Adrenal gland (tissue), 12 donors: ENCODE results near the gene SMNDC1. TPM values are rescaled to one million over a fixed set of nuclear protein-coding genes. Genes with fewer than 3 reads are reported as not detected.

Source experiments
- DNase-seq, 7 donors: peaks; one replicate each; pipeline ENCODE4 v3.0.0-alpha.2; 2019 to 2020
- H3K27ac ChIP-seq, 5 donors: fragments of 200-600 bp; sonication (generic) in 4 of 5; 1 replicate in 3 of 5; 2 replicates in 2 of 5; pipeline versions ENCODE4 v1.5.1 to v1.8.0; 2016 to 2020; ENCODE audit warnings: mild to moderate bottlenecking in 1 of 5
- H3K27me3 ChIP-seq: fragments of 200-600 bp; 2 replicates; pipeline ENCODE4 v1.8.0; 2021
- H3K36me3 ChIP-seq, 2 donors: fragments of 200-600 bp; replicated peaks in 1 of 2; 1 replicate in 1 of 2; 2 replicates in 1 of 2; pipeline versions ENCODE4 v1.5.1 to v1.8.0; 2018 to 2022
- H3K4me1 ChIP-seq, 2 donors: fragments of 200-600 bp; replicated peaks in 1 of 2; 1 replicate in 1 of 2; 2 replicates in 1 of 2; pipeline versions ENCODE4 v1.5.1 to v1.8.0; 2018 to 2021
- H3K4me3 ChIP-seq, 4 donors: fragments of 200-600 bp; sonication (generic) in 3 of 4; one replicate each; pipeline ENCODE4 v1.5.1; 2016 to 2018
- H3K9me3 ChIP-seq, 3 donors: fragments of 200-600 bp; sonication (generic) in 1 of 3; replicated peaks in 1 of 3; 1 replicate in 2 of 3; 2 replicates in 1 of 3; pipeline versions ENCODE4 v1.5.1 to v1.8.0; 2016 to 2021
- POLR2A ChIP-seq, 2 donors: fragments of 450-650 bp; IDR thresholded peaks; one replicate each; pipeline ENCODE4 v1.6.1; 2017; ENCODE audit warnings: antibody characterized with exemption in 2 of 2, mild to moderate bottlenecking in 2 of 2, moderate library complexity in 1 of 2
- whole genome bisulfite sequencing, 4 donors: extraction: QIAGEN DNeasy Blood & Tissue Kit in 2 of 4; methylation state at CpG; one replicate each; pipeline versions ENCODE4 v1.1.5 to v1.1.7; 2013 to 2017; 5-methylcytosine and 5-hydroxymethylcytosine counted together
- intact Hi-C, 2 donors: fragments of 100-400 bp; cut with DNase I; formaldehyde crosslinking; loops; one replicate each; pipeline versions ENCODE4 v1.14.1 to v1.15.0; 2022 to 2023
- polyA plus RNA-seq, 3 donors: library from polyadenylated mRNA; stranded (reverse); fragments of 200-250 nt in 2 of 3; fragments of 350-450 nt in 1 of 3; fragmentation: Illumina TruSeq in 1 of 3; extraction: RNeasy Lipid Tissue Mini Kit (QIAGEN cat#74804) in 1 of 3; gene quantifications; one replicate each; pipeline ENCODE4 v1.2.3, GENCODE V29; 2013 to 2014
- total RNA-seq, 9 donors: library from RNA; depleted of rRNA in 4 of 9; stranded (reverse); fragments of >200 nt in 4 of 9; fragments of 120-200 nt in 1 of 9; fragmentation: NEBNext Ultra II Directional in 1 of 9; extraction: Animal tissue kit (Norgen Biotek cat#: 25700) in 1 of 9; gene quantifications; one replicate each; pipeline versions ENCODE4 v1.1.0 to v1.2.4, GENCODE V29; 2013 to 2023
- TF ChIP-seq, protein P1 (sequence below), 6 experiments: fragments of 450-650 bp in 4 of 6; fragments of 200-600 bp in 2 of 6; sonication (generic) in 1 of 6; IDR thresholded peaks; 1 replicate in 5 of 6; 2 replicates in 1 of 6; pipeline versions ENCODE4 v1.5.1 to v1.8.0; 2016 to 2021; ENCODE audit warnings: antibody characterized with exemption in 6 of 6, mild to moderate bottlenecking in 2 of 6, moderate library complexity in 1 of 6
- donor health status: healthy with polysubstance abuse.
- donor health status: Bipolar disorder and iron deficiency.
- donor health status: DM: yes; HTN: yes; CAD: no.
- donor health status: DM: no; HTN: no; CAD: no.
- donor health status: DM: no; HTN: no; CAD: no.
- donor health status: DM: yes; HTN: yes; CAD: no.

Gene SMNDC1
- total and polyA plus RNA-seq, 12 donors = 3.7 to 34.4 (median 9.9) TPM

DNA sequence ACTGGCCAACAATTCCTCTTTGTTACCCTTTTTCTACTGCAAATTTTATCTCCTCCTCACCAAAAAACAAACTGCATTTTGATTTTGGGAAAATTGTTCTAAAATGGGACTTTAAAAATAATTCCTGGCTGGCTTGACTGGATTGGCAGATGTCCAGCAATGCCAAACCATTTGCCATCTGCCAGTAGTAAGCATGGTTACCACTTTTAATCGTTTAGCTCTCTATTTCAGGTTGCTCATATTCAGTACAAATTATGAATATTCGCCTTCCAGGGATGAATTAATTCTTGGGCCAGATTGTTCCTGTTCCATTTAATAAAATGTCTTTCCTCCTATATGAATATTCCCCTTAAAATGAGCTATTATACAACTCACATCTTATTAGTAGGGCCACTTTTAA lies 35.7 kb downstream of the SMNDC1 start:
- Histone ChIP-seq H3K27me3 (no peaks in the 10 kb centered on the region), H3K4me3 (peak overlapping the region in 1 of 4 donors; percentile 51), H3K36me3 (no peaks in the 10 kb centered on the region), H3K4me1 (peaks cover 27 to 45% of the 10 kb centered on the region in 2 donors), H3K27ac (peak overlapping the region; percentile 5 to 76 (median 52)), H3K9me3 (no peaks in the 10 kb centered on the region)
- no peak for TF ChIP-seq POLR2A (IDR thresholded peaks at IDR 0.05)
- TF ChIP-seq, protein P1, sequence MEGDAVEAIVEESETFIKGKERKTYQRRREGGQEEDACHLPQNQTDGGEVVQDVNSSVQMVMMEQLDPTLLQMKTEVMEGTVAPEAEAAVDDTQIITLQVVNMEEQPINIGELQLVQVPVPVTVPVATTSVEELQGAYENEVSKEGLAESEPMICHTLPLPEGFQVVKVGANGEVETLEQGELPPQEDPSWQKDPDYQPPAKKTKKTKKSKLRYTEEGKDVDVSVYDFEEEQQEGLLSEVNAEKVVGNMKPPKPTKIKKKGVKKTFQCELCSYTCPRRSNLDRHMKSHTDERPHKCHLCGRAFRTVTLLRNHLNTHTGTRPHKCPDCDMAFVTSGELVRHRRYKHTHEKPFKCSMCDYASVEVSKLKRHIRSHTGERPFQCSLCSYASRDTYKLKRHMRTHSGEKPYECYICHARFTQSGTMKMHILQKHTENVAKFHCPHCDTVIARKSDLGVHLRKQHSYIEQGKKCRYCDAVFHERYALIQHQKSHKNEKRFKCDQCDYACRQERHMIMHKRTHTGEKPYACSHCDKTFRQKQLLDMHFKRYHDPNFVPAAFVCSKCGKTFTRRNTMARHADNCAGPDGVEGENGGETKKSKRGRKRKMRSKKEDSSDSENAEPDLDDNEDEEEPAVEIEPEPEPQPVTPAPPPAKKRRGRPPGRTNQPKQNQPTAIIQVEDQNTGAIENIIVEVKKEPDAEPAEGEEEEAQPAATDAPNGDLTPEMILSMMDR (IDR thresholded peaks at IDR 0.05) = no peak
- intact Hi-C loops = loop anchor here in 1 of 2 donors (5.0 kb wide), 1 partner anchor 42 kb away; no protein-coding TSS in a partner anchor
- WGBS, 4 donors = 46 to 60% (median 56%) methylated on average over 2 of the region's 2 CpGs
- peak in 1 of 7 donors; percentile 13 for DNase-seq

DNA sequence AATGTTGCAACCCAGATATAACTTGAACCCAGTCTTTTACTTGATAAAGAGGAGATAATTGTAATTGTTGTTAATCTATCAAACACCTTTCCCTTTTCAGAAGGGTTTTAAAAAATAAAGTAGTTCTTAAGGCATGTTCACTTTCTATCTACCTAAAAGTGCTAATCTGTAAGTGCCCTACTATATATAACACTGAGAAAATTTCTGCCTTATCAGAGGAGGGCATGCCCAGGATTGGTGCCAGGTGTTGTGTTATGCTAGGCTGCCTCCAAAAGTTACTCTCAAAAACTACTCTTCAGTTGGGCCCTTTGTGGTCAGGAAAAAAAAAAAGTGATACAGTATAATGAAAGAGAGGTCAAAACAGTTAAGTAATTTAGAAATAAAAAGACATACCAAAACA lies 36.3 kb downstream of the SMNDC1 start:
- intact Hi-C loops = loop anchor here in 1 of 2 donors (5.0 kb wide), 1 partner anchor 41 kb away; no protein-coding TSS in a partner anchor
- Histone ChIP-seq H3K4me3 (no peak overlapping the region), H3K4me1 (peaks cover 27 to 43% of the 10 kb centered on the region in 2 donors)

DNA sequence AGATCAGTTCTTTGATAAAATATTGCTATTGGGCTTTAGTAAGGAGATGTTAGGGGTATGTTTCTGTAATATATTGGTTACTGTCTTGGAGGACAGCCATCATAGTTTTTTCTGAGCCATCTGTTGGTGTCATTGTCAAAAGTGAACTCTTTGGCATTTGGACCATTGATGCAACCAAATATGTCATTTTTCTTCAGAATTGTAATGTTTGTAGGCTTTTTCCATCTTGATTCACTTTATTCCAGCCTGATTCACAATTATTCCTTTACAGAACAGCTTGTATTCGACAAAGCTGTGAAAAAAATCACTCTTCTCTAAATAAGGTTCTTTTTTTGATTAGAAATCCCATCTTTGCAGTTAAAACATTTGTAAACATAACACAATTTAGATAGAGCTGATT lies 37.4 kb downstream of the SMNDC1 start:
- intact Hi-C loops = loop anchor here in 1 of 2 donors (5.0 kb wide), 1 partner anchor 40 kb away; no protein-coding TSS in a partner anchor
- no peak overlapping the region for H3K4me3 ChIP-seq
- DNase-seq = no peak
- H3K36me3 ChIP-seq = no peaks in the 10 kb centered on the region
- no peak overlapping the region for H3K27ac ChIP-seq
- peaks cover 27 to 45% of the 10 kb centered on the region in 2 donors for H3K4me1 ChIP-seq
- H3K9me3 ChIP-seq = no peaks in the 10 kb centered on the region
- TF ChIP-seq POLR2A (IDR thresholded peaks at IDR 0.05) = no peak
- TF ChIP-seq, protein P1 (IDR thresholded peaks at IDR 0.05) = no peak
- no peaks in the 10 kb centered on the region for H3K27me3 ChIP-seq
- 93 to 100% (median 97%) methylated on average over 1 of the region's 1 CpG for WGBS, 4 donors

More for the DNA sequence above, 36.3 kb downstream of the SMNDC1 start:
- H3K27ac ChIP-seq = peak overlapping the region in 3 of 5 donors; percentile 8 to 66 (median 38)
- TF ChIP-seq, protein P1 (IDR thresholded peaks at IDR 0.05) = no peak
- no peak for TF ChIP-seq POLR2A (IDR thresholded peaks at IDR 0.05)
- peak in 2 of 7 donors; percentile 25 to 26 for DNase-seq
- H3K9me3 ChIP-seq = no peaks in the 10 kb centered on the region
- no peaks in the 10 kb centered on the region for H3K27me3 ChIP-seq
- no peaks in the 10 kb centered on the region for H3K36me3 ChIP-seq

DNA sequence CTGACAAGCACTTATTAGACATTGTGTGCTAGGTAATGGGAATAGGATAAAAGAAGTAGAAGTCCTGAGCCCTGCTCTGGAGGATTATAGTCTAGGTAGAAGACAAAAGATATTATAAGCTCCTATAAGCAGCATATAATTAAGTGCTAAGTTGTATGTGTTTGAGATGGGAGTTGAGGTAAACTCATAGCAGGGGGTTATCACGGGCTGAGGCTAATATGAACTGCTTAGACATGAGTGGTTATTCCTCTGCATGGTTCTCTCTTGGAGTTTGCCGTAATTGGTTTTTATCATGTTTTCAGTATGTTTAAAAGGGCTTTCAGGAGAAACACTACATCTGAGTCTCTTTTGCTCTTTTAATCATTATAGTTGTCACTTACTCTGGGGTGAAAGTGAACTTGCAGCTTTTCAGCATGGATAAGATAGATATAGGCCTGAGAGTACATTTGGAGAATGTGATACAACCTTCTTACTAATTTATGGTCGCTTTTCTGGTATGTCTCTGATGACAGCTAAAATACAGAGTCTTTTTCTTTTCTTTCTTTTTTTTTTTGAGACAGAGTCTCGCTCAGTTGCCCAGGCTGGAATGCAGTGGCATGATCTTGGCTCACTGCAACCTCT lies 39.0 kb downstream of the SMNDC1 start:
- no peak for DNase-seq
- H3K27ac ChIP-seq = no peak overlapping the region
- TF ChIP-seq, protein P1 (IDR thresholded peaks at IDR 0.05) = no peak
- no peak for TF ChIP-seq POLR2A (IDR thresholded peaks at IDR 0.05)
- intact Hi-C loops = loop anchor here in 1 of 2 donors (5.0 kb wide), 1 partner anchor 38 kb away; no protein-coding TSS in a partner anchor
- 94 to 99% (median 98%) methylated on average over 4 of the region's 4 CpGs for WGBS, 4 donors
- H3K4me3 ChIP-seq = no peak overlapping the region
- H3K36me3 ChIP-seq = no peaks in the 10 kb centered on the region
- no peaks in the 10 kb centered on the region for H3K9me3 ChIP-seq
- H3K27me3 ChIP-seq = no peaks in the 10 kb centered on the region
- H3K4me1 ChIP-seq = peaks cover 27 to 53% of the 10 kb centered on the region in 2 donors
